ENCODE measurements around the gene CALD1. TPM values are rescaled to one million over a fixed set of nuclear protein-coding genes. Genes with fewer than 3 reads are reported as not detected.

CALD1 gene
- polyA plus RNA-seq, 2 of the 4 experiments (the other 2 are of a cell fraction) = 136 to 150 TPM

DNA sequence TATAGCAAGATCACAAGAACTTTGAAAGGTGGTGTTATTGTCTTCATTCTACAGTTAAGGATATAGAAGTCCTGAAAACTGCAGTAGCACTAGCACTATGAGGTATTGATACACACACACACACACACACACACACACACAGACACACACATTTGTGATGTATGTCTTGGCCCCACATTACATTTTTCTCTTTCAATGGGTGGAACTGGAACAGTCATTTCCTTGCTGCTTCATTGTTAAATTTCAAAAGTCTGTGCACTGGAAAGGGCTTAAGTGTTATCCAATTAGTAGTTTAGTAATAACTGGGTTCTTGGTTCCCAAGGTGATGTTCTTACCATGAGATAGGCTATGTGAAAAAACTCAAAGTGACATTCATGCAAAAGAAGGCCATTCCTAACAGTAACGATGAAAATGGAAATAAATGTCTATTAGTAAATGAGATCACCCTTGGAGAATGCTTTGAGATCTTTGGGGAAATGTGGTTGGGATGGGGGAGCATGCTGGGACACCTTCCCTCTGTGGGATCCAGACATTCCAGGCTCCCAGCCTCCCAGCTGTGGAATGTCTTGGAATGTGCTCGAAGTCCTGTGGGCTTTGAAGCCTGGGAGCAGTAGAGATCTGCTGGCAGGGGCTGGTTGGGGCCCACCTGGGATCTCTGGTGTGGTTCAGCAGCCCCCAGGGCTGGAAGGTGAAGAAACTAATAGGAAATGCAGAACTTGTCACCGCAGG, 37.4 kb upstream of the CALD1 start:
- no peak overlapping the region for H3K4me3 ChIP-seq
- no peaks in the 10 kb centered on the region for H3K9me3 ChIP-seq
- CTCF ChIA-PET = interaction anchor here (1.1 to 1.3 kb wide), 2 partner anchors 12 to 203 kb away, joined by 3 to 4 read pairs; no protein-coding TSS in a partner anchor
- peak in 1 of 2 experiments; percentile 58; a peak in 3 of 6 replicates for ATAC-seq
- no peak for DNase-seq (ENCODE audit: low read depth in 1 of 2, low spot score in 1 of 2)
- no peak for FAIRE-seq
- WGBS (ENCODE audit: missing lambda C conversion rate) = 50% methylated on average over 3 of the region's 3 CpGs
- H3K27ac ChIP-seq = no peak overlapping the region
- TF ChIP-seq POLR2A (IDR thresholded peaks at IDR 0.05; ENCODE audit: low read length) = no peak
- TF ChIP-seq NFE2L2 (conservative IDR thresholded peaks at IDR 0.05; ENCODE audit: low read length) = no peak
- TF ChIP-seq CBX8 (IDR thresholded peaks at IDR 0.05) = no peak
- no peak for TF ChIP-seq HMGXB4 (CRISPR knock-in tag; IDR thresholded peaks at IDR 0.05; ENCODE audit: borderline replicate concordance)
- no peak for TF ChIP-seq MYC (IDR thresholded peaks at IDR 0.05; ENCODE audit: borderline replicate concordance, low read length)
- no peaks in the 10 kb centered on the region for H3K4me1 ChIP-seq
- POLR2A ChIA-PET = no interaction called here
- H3K4me2 ChIP-seq = no peak overlapping the region

DNA sequence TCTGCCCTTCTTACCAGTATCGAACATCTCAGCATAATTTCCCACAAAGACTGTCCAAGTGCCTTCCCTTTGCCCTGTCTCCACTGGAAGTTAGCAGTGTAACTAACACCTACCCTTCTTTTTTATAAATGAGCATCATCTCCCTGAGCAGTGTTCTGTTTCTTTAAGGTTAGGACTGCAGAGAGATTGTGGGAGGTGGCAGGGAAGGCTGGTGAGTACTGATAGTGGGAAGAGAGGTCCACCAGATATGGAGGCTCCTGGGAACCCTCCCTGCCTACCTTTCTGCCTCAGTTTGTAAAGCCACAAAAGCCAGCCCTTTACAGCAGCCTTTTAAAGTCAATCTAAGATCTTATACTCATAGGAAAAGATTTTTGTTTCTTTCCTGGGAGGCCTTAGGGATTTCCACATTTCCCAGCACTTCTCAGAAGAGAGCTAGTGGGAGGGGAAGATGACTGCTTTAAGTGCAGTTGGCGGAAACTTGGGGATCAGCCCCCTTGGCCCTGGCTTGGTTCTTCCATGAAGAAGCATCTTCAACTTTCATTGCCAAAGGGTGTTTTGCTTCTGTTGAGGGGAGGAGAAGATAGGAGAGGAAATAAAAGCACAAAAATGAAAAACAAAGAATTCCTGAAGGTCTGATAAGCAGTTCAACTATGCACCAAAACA, 36.6 kb upstream of the CALD1 start:
- FAIRE-seq (no peak), DNase-seq (ENCODE audit: low read depth in 1 of 2, low spot score in 1 of 2) (no peak), ATAC-seq (peak in 1 of 2 experiments; percentile 57; a peak in 3 of 6 replicates)
- H3K27ac ChIP-seq = no peak overlapping the region
- H3K4me2 ChIP-seq = no peak overlapping the region
- no peak overlapping the region for H3K4me3 ChIP-seq
- TF ChIP-seq EP300 (IDR thresholded peaks at IDR 0.05) = no peak
- no peak for TF ChIP-seq MAFK (IDR thresholded peaks at IDR 0.05; ENCODE audit: partially characterized antibody)
- TF ChIP-seq NPAS2 (CRISPR knock-in tag; IDR thresholded peaks at IDR 0.05; ENCODE audit: borderline replicate concordance) = no peak
- TF ChIP-seq RNF2 (IDR thresholded peaks at IDR 0.05; ENCODE audit: borderline replicate concordance, low read depth) = no peak
- no peak for TF ChIP-seq HOXA7 (CRISPR knock-in tag; IDR thresholded peaks at IDR 0.05)
- no peak for TF ChIP-seq NR3C1 (IDR thresholded peaks at IDR 0.05)
- CTCF ChIA-PET = interaction anchor here (1.3 to 1.5 kb wide), 2 partner anchors 13 to 19 kb away, joined by 3 to 4 read pairs; no protein-coding TSS in a partner anchor
- no peaks in the 10 kb centered on the region for H3K9me3 ChIP-seq
- 67% methylated on average over 2 of the region's 2 CpGs for WGBS (ENCODE audit: missing lambda C conversion rate)
- POLR2A ChIA-PET = no interaction called here
- H3K4me1 ChIP-seq = no peaks in the 10 kb centered on the region

DNA sequence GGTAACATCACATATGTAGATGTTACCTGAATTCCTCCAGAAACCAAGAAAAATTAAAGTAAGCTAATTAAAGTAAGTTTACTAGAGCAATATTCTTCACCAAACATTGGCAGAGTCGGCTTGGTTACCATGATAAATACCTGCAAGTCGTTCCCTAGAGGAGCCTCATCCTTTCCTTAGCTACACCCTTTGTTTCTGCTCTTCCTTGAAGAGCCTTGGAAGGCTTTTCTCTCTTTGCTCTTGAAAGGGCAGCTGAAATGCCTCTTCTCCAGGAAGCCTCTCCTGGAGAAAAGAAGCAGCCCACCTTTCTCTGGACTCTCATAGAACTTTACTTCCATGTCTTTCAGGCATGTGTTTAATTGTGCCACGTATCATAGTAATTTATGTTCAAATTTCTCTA, 34.9 kb upstream of the CALD1 start:
- ChIA-PET CTCF (interaction anchor here (0.7 to 2.7 kb wide), 2 partner anchors 14 to 210 kb away, joined by 3 to 11 read pairs; no protein-coding TSS in a partner anchor), POLR2A (no interaction called here)
- H3K27ac ChIP-seq = no peak overlapping the region
- no peaks in the 10 kb centered on the region for H3K4me1 ChIP-seq
- ATAC-seq (no peak), DNase-seq (ENCODE audit: low read depth in 1 of 2, low spot score in 1 of 2) (no peak), FAIRE-seq (no peak)
- no peak overlapping the region for H3K4me2 ChIP-seq
- H3K9me3 ChIP-seq = no peaks in the 10 kb centered on the region
- TF ChIP-seq ATOH8 (CRISPR knock-in tag; IDR thresholded peaks at IDR 0.05; ENCODE audit: low read depth) (no peak), HOXB5 (CRISPR knock-in tag; IDR thresholded peaks at IDR 0.05) (no peak), REST (IDR thresholded peaks at IDR 0.05) (no peak), FOXS1 (CRISPR knock-in tag; IDR thresholded peaks at IDR 0.05) (no peak), TP53 (CRISPR knock-in tag; IDR thresholded peaks at IDR 0.05) (no peak), CBX8 (IDR thresholded peaks at IDR 0.05) (no peak), SMC3 (IDR thresholded peaks at IDR 0.05) (no peak), EP300 (IDR thresholded peaks at IDR 0.05) (no peak), MAFK (IDR thresholded peaks at IDR 0.05; ENCODE audit: partially characterized antibody) (no peak)
- no peak overlapping the region for H3K4me3 ChIP-seq
- WGBS (ENCODE audit: missing lambda C conversion rate) = 29% methylated on average over 3 of the region's 3 CpGs

Measured in A549 (cell line).